Activated naive CD4-positive, alpha-beta T cell treated with anti-CD3 and anti-CD28 coated beads, Interleukin-2, amount 50 U/mL, for 16 hours (primary cell): ENCODE data around the gene SOCS1.
"Not testable (repeated sequence)": the region's sequence is repeated elsewhere in the genome, so short reads cannot be mapped to it uniquely, and the experiment has no call there.

Source experiments
- DNase-seq: peaks from one replicate; pipeline ENCODE4 v3.0.0-alpha.2; 2020

The SOCS1 gene

GRCh38 chr16:11255737-11256660 is at the start of gene SOCS1:
TSS of gene SOCS1 (minus strand) at chr16:11256204. CDS start at chr16:11255478, 726 bp downstream.
- peak; percentile 90 for DNase-seq

GRCh38 chr16:11303405-11304138 is 47.6 kb upstream of the SOCS1 start:
- no peak for DNase-seq

GRCh38 chr16:11302977-11303376 is 47.0 kb upstream of the SOCS1 start:
- no peak for DNase-seq

- no peak for DNase-seq
These were observed 45.9 kb upstream of the SOCS1 start for GRCh38 chr16:11301645-11302501.

- no peak for DNase-seq
These were observed 44.5 kb upstream of the SOCS1 start for GRCh38 chr16:11300560-11300892.

- no peak for DNase-seq
These were observed 44.0 kb upstream of the SOCS1 start for GRCh38 chr16:11299865-11300559.

- DNase-seq: not testable (repeated sequence)
These were observed 43.0 kb upstream of the SOCS1 start for GRCh38 chr16:11298950-11299547.

GRCh38 chr16:11298143-11298900 is 42.3 kb upstream of the SOCS1 start:
- DNase-seq: no peak

GRCh38 chr16:11297492-11298142 is 41.6 kb upstream of the SOCS1 start:
- DNase-seq: peak; percentile 62

GRCh38 chr16:11296706-11297491 is 40.9 kb upstream of the SOCS1 start:
- no peak for DNase-seq

- DNase-seq: no peak
These were observed 40.3 kb upstream of the SOCS1 start for GRCh38 chr16:11296351-11296705.

GRCh38 chr16:11295672-11296071 is 39.7 kb upstream of the SOCS1 start:
- DNase-seq: no peak

GRCh38 chr16:11292076-11292748 is 36.2 kb upstream of the SOCS1 start:
- no peak for DNase-seq

GRCh38 chr16:11291091-11291703 is 35.2 kb upstream of the SOCS1 start:
- DNase-seq: no peak

GRCh38 chr16:11290102-11290893 is 34.3 kb upstream of the SOCS1 start:
- no peak for DNase-seq

GRCh38 chr16:11289696-11290095 is 33.7 kb upstream of the SOCS1 start:
- not testable (repeated sequence) for DNase-seq

- DNase-seq: no peak
These were observed 33.2 kb upstream of the SOCS1 start for GRCh38 chr16:11289202-11289601.

- DNase-seq: no peak
These were observed 29.8 kb upstream of the SOCS1 start for GRCh38 chr16:11285842-11286241.
